HG02610 (cell line): Measurements from ENCODE around the gene SLC49A3.

Experiments used
- ATAC-seq: cut with Tn5 transposase; IDR thresholded peaks from one replicate; pipeline ENCODE4 v1.9.1; 2021; ENCODE audit warnings: mild to moderate bottlenecking, moderate library complexity; ENCODE audit not compliant: unreplicated experiment

The SLC49A3 gene

DNA sequence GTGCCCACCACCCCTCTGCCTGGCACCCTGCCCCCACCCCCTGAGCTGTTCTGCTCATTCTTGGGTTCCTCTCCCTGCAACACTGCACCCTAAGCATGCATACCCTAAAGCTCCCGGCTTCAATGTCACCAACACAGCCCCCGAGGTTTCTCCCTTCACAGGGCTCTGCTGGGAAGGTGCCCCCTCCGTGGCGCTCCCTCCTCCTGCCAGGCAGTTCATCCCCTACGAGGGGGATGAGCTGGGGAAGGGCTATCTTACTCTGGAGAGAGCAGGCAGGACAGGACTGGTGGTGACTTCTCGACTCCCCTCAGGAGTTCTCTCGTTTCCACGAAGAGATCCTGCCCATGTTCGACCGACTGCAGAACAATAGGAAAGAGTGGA, 21.4 kb downstream of the SLC49A3 start:
- ATAC-seq: no peak

DNA sequence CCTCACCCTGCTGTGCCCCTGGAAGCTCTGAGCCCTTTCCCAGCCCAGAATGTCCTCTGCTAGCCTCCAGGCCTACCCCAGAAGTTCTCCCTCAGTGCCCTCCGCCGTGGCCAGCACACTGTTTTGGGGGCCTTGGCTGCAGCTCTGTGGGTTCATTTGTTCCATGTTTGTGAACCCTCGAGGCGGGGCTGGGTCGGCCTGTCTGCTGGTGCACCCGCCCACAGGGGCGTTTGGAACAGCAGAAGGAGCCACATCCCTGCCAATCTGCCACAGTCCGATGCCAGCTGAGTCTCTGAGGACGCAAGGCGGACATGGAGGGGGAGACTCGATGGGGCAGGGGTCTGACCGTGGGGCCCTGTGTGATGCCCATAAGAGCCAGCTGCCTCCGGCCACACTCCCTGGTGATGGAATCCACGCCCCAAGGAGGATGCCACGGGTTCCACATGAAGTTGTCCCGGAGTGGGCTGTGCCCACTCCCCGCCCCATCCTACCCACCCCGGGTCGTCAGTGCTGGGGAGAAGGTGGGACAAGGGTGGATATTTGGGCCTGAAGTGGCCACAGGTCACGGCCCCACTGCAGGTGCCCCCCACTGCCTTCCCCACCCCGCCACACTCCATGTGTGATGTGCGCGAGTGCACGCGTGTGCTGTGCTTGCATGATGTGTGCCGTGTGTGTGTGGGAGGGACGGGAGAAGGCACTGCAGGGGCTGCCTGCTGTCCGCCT, 22.0 kb downstream of the SLC49A3 start:
- ATAC-seq: no peak

DNA sequence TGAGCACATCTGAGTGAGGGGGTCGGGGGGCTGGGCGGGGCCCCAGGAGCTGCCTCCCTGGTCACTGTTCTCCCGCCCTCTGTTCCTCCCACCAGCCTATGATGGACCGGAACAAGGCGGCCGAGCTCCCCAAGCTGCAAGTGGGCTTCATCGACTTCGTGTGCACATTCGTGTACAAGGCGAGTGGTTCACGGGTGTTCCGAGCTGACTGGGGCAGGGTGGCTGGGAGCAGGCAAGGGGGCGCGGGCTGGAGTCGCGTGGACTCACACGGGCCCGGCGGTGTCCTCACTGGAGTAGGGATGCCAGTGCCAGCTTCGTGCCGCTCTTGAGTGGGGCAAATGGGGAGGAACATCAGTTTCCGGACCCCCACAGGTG, 22.5 kb downstream of the SLC49A3 start:
- no peak for ATAC-seq

DNA sequence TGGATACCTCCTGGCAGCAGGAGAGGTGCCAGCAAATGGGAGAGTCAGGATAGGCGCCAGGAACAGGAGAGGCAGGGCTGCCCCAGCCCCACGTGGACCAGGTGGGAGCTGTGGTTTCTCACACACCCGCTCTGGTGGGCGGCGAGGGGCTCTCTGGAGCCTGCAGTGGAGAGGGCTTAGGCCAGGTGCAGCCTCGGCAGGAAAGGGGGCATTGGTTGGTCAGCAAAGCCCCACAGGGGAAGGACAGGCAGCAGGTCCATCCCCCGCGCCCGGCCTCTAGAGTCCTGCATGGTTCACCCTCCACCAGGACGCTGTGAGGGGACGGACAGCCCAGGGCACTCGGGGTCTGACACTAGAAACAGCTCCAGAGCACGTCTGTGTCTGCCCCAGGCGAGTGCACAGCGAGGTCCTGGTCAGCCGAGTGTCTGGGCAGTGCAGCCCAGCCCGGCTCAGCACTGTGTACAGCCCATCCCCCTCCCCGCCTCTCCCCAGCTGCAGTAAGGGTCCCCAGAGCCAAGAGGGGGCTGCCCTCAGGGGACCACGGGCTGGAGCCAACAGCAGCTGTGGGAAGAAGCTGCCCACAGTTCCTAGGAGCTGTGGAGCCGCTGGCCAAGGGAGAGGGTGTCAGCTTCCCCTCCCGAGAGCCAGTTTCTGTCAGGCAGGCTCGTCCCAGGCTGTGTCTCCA, 23.1 kb downstream of the SLC49A3 start:
- ATAC-seq: no peak

DNA sequence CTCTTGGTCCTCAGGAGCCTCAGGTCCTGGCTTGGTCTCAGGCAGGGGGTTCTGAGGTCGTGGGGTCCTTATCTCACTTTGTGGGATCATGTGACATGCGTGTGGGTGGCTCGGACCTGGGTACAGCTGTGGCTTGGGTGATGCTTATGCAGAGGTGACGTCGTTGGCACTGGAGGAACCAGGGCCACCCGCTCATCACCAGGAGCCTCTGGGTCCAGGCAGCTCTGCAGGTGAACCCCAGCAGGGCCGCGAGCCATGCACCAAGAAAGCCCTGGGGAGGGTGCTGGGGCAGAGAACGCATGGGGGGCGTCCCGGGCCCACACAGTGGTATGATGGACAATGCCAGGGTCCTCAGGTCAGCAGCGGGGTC, 23.6 kb downstream of the SLC49A3 start:
- ATAC-seq: no peak

DNA sequence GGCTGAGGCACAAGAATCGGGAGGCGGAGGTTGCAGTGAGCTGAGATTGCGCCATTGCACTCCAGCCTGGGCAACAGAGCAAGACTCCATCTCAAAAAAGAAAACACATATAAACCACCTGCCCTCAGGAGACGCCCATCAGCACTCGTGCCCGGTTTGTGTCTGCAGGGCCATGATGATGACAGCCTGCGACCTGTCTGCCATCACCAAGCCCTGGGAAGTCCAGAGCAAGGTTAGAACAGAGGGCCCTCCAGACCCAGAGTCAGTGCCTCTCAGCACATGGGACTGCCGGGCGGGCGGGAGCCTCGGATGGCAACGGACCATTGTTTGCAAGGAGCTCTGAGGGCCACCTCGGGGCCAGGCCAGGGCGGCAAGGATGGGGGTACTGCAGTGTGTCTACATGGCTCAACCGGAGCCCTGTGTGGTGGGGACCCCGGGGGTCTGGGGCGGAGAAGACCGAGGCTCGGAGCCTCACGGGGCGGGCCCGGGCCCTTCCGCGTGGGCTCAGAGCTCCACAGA, 24.2 kb downstream of the SLC49A3 start:
- ATAC-seq: no peak

DNA sequence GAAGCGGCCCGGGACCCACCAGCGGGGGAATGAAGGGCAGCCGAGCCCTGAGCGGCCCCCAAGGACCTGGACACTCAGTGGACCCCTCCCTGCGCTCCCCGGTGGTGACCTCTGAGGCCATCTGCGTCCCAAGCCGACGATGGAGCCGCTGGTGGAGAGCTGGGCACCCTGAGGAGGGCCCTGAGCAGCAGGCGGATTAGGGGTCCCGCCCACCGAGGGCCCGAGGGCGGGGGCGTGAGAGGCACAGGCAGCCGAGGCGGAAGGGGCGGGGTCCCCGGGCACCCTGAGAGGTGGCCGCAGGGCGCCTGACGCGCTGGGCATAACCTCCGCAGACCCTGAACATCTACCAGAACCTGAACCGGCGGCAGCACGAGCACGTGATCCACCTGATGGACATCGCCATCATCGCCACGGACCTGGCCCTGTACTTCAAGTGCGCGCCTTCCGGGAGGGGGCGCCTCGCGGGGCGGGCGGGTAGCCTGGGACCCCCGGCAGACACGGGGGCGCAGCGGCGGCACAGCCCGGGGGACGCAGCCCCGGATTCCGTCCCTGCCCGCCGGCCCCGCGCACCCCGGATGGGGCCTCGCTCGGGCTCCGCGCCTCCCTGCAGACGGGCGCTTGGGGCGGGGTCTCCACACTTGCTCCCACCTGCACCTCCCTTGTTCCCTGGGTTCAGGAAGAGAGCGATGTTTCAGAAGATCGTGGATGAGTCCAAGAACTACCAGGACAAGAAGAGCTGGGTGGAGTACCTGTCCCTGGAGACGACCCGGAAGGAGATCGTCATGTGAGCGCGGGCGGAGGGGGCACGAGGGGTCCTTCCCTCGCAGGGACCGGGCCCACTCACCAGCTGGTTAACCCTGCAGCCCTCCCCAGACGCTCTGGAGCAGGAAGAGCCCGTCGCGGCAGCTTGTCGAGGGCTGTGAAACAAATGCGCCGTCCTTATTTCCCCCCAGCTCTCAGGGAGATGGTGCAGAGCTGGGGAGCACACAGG, 25.2 kb downstream of the SLC49A3 start:
- peak; percentile 56 for ATAC-seq

DNA sequence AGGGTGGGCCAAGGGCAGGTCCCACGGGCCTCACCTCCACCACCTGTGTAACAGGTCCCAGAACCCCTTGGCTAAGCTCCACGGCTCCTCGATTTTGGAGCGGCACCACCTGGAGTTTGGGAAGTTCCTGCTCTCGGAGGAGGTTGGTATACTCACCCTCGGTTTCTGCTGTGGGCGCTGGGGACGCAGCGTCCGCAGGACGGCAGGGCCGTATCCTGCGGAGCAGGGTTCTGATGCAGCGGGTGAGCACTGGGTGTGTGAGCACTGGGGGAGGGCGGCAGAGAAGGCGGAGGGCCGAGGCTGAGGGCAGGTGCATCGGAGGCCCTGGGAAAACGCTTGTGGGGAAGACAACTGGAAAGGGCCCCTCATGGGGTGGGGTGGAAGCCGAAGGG, 25.9 kb downstream of the SLC49A3 start:
- ATAC-seq: no peak

DNA sequence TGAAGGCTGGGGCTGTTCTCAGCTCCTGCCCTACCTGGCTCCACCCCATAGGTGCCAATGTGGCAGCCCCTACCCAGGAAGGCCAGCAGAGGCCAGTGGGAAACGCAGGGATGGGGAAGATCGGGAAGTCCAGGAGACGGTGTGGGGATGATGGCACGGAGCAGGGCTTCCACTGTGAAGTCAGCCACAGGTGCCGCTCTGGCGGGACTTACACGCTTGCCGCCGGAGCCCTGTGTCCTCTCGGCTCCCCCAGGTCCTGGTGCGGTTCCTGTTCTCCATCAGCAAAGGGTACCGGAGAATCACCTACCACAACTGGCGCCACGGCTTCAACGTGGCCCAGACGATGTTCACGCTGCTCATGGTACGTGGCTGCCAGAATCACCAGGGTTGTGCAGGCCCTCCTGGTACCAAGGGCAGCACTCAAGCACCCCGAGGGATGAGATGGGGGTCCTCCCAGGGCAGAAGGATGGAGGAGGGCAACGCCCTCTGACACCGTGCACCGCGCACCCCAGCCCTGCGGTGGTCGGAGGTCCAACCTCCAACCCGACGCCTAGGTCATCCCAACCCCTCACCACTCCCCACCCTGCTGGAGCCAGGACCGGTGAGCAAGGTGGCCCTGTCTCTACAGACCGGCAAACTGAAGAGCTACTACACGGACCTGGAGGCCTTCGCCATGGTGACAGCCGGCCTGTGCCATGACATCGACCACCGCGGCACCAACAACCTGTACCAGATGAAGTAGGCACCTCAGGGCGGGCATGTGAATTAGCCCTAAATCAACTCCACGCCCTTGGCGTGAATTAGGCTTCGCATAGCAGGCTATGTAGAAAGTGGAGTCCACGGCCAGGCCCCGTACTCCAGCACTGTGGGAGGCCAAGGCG, 26.8 kb downstream of the SLC49A3 start:
- no peak for ATAC-seq

DNA sequence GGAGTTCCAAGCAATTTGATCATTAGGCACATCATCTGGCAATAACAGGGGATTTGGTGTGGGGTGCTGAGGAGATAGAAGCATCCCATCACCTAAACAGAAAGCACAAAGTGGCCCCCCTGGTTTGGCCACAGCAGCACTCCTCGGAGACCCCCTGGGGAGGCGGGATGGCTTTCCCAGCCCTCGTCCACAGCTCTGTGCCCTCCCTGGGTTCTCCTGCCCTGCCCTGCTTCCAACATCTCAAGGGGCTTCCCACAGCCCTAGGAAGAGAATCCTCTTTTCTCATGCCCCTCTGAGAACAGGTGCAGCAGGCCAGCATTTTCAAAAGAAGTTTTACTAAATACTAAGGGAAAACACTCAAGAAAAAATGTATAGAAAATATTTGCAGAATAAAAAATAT, 27.7 kb downstream of the SLC49A3 start:
- no peak for ATAC-seq

DNA sequence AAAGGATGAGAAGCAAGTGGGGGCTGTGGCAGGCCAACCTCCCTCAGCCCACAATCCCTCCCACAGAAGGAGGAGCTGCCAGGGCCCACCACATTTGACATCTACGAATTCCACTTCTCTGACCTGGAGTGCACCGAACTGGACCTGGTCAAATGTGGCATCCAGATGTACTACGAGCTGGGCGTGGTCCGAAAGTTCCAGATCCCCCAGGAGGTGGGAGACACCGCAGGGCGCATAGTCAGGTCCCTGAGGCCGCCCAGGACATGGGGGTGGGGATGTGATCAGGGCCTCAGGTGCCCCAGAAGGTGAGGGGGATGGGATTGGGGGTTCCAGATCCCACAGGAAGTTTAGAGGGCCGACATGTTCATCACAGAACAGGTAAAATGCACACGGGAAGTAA, 28.6 kb downstream of the SLC49A3 start:
- no peak for ATAC-seq

DNA sequence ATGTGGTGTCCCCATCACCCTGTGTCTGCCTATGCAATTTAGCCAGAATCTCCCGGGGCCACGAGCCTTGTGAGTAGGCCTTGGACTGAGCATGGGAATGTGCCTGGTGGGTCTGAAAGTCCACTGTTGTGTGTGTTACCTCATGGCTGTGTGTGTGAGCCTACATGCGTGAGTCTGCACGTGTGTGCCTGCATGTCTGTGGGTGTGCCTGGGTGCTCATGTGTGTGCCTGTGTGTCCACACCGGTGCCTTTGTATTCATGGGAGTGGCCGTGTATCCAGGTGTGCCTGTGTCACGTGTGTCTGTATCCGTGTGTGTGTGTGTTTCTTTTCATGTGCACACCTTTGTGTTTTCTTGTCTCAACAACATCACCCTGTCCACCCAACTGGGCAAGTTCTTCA, 29.1 kb downstream of the SLC49A3 start:
- ATAC-seq: no peak

DNA sequence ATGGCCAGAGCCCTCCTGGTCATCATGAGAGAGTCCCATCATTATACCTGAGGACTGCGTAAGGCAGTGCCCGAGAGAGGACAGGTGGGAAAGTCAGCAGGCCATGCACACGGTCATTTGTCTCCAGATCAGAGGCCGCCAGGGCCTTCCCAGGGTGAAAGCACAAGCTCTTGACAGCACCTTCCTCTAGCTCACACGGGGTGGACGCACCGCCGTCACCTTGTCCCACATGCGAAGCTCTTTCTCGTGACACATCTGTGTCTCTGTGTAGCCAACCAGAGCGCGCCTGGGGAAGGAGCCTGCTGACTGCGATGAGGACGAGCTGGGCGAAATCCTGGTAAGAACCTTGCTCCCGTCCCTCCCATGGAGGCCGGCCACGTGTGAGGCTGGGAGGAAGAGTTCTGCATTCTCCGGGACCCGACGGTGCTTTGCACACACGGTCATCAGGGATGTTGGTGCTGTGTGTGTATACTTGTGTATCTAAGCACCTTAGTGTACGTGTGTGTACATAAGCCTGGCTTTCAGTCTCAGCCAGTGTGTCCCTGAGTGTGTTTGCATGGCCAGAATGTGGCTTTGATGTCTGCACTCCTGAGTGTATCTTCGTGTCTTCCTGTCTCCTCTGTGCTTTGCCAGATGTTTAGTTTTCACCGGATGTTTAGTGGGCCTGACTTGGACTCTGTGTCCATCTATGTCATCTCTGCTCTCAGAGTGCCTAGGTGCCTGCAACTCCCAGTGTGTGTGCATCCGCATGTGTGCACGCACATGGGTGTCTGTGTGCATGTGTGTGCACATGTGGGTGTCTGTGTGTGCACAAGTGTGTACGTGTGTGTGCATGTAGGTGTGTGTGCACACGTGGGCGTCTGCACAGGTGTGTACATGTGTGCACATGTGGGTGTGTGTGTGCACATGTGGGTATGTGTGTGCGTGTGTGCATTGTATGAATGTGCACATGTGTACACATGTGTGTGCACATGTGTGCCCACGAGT, 30.0 kb downstream of the SLC49A3 start:
- ATAC-seq: no peak

DNA sequence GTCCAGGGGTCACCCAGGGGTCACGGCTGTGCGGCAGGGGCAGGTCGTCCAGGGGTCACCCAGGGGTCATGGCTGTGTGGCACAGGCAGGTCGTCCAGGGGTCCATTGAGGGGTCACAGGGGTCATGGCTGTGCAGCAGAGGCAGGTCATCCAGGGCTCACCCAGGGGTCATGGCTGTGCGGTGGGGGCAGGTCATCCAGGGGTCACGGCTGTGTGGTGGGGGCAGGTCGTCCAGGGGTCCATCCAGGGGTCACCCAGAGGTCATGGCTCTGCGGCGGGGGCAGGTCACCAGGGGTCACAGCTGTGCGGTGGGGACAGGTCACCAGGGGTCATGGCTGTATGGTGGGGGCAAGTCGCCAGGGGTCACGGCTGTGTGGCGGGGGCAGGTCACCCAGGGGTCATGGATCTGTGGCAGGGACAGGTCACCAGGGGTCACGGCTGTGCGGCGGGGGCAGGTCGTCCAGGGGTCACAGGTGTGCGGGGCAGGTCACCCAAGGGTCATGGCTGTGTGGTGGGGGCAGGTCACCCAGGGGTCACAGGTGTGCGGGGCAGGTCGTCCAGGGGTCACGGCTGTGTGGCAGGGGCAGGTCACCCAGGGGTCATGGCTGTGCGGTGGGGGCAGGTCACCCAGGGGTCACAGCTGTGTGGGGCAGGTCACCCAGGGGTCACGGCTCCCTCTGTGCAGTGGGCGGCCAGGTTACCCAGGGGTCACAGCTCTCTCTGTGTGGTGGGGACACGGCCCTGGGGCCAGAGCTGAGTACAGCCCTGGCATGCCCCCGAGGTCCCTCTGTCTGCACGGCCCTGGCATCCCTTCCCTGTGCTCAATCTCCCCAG, 30.9 kb downstream of the SLC49A3 start:
- ATAC-seq: no peak

DNA sequence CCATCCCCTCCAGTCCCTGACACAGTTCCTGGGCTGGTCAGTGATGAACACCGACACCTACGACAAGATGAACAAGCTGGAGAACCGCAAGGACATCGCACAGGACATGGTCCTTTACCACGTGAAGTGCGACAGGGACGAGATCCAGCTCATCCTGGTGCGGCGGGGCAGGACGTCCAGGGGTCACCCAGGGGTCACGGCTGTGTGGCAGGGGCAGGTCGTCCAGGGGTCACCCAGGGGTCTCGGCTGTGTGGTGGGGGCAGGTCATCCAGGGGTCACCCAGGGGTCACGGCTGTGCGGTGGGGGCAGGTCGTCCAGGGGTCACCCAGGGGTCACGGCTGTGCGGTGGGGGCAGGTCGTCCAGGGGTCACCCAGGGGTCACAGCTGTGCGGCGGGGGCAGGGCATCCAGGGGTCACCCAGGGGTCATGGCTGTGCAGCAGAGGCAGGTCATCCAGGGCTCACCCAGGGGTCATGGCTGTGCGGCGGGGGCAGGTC, 31.6 kb downstream of the SLC49A3 start:
- no peak for ATAC-seq

DNA sequence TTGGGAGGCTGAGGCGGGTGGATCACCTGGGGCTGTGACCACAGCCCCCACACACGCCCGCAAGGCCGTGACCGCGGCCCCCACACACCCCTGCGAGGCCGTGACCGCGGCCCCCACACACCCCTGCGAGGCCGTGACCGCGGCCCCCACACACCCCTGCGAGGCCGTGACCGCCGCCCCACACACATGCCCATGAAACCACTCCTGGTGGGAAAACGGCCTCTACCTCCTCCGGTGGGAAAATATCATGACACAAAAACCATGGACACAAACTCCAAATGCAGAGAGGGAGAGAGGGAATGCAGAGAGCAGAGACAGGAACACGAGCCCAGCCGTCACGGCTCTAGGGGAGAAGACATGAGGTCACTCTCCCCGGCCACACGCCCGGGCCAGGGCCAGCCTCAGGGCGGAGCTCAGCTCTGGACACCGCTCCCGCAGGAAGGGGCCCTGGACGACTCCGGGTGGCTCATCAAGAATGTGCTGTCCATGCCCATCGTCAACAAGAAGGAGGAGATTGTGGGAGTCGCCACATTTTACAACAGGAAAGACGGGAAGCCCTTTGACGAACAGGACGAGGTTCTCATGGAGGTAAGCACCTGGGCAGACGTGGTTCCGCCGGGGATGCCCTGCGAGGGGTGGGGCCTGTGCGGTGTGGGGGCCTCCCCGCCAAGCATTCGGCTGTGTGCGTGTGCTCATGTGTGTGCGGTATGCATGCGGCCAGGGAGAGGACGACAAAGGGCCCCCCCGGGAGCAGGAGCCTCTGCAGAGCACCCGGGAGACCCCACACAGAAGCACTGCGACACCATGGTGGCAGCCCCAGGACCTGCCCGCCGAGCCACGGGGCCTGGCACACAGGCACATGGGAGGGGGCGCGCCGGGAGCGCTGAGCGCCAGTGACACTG, 32.3 kb downstream of the SLC49A3 start:
- no peak for ATAC-seq

DNA sequence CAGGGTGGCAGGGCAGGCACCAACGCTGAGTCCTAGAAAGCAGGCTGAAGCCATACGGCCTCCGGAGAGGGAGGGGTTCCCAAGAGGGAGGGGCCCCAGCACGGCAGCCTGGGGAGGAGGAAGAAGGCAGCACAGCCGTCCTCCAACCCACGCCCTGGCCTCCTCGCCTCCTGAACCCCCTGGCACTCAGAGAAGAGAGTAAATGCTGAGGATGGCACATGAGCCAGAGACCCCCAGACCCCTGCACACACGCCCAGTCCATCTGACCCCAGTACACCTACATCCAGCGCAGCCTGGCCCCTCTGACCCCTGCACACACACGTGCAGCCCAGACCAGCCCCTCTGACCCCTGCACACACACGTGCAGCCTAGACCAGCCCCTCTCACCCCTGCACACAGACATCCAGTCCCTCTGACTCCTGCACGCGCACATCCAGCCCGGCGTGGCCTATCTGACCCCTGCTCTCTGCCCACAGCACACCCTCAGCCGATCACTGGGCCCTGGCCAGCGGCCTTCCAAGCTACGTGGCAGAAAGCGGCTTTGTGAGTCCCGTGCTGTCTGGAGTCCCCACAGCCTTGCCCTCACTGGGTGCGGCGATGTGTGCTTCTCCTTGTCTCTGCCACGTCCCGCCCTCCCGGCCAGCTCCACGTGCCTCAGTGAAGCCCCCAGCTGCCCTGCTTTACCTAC, 33.3 kb downstream of the SLC49A3 start:
- no peak for ATAC-seq
